Hematopoietic multipotent progenitor cell treated with erythropoietin and hydrocortisone succinate and interleukin-3 and kit ligand, for 6 days (in vitro differentiated cells): ENCODE measurements around the gene DLG3.
"Not testable (repeated sequence)": the region's sequence is repeated elsewhere in the genome, so short reads cannot be mapped to it uniquely, and the experiment has no call there.

Source experiments
- DNase-seq: peaks from one replicate; pipeline ENCODE4 v3.0.0-alpha.2; 2015

The DLG3 gene

DNA sequence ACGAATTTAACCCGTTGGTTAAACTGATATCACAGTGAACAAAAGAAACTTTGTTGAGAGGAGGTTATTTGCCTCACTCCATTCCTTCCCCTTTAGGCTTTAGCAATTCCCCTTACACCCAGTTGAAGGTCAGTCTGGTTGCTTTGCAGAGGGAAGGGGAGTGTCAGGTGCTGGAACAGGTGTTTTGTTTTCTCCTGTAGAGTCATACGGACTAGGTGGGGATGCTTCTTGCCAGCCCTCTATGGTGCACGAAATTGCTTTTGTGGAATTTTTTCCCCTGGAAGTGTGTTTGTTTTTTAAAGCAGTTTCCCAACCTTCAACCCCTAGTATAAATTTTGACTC, 33.1 kb downstream of the DLG3 start:
- DNase-seq: no peak

DNA sequence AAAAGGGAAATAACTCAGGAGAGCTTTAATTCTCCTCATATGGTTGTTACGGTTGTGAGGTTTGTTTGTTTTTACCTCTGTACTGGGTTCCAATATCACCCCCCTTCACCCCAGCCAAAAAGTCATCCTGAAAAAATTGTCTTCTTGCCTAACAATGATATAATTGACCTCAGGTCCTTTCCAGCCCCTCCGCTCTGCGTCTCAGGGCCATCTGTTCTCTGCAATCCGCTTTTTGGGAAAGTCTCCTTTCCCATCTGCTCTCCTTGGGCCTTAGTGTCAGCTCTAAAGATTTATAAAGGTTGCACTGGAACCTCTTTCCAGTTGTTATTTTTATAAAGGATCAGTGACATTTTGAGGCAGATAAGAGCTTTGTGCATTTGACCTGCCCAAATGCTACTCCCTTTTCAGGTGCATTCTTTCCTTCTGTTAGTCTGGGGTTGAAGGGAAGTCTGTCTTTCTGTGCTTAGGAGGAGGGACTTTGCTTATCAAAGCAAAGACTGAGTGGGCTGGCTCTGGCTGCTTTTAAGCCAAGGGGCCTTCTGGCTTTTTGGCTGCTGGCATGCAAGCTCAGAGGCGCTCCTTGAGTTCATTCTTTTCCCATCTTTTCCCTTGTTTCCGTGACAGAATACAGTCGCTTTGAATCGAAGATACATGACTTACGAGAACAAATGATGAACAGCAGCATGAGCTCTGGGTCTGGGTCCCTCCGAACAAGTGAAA, 34.1 kb downstream of the DLG3 start:
- DNase-seq: no peak

DNA sequence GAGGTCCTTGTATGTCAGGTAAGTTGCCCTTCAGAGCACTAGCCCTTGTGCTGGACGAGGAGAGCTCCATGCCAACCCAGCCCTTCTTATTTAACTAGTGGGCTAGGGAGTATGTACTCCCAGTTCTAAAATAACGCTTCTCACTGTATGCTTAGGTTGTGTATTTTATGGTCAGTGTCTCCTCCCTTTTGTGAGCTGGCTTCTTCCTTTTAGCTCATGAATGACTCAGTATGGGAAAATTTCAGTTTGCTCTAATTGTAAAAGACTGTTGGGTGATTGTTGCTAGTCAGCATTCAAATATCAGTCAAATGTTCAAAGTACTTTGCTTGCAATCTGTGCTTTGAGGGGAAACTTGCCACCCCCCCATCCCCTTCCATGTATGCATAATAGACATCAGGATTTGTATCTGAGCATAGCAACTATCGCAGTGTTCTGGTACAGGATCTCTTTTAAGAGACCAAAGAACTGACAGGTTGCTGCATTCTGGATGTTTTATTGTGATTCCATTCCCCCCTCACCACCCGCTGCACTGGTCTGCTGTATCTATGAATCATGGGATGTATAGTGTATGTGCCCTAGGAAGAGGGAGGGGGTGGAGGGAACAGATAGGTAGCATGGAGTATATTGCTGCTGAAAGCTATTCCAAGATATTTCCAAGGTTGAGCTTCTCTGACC, 34.7 kb downstream of the DLG3 start:
- no peak for DNase-seq

DNA sequence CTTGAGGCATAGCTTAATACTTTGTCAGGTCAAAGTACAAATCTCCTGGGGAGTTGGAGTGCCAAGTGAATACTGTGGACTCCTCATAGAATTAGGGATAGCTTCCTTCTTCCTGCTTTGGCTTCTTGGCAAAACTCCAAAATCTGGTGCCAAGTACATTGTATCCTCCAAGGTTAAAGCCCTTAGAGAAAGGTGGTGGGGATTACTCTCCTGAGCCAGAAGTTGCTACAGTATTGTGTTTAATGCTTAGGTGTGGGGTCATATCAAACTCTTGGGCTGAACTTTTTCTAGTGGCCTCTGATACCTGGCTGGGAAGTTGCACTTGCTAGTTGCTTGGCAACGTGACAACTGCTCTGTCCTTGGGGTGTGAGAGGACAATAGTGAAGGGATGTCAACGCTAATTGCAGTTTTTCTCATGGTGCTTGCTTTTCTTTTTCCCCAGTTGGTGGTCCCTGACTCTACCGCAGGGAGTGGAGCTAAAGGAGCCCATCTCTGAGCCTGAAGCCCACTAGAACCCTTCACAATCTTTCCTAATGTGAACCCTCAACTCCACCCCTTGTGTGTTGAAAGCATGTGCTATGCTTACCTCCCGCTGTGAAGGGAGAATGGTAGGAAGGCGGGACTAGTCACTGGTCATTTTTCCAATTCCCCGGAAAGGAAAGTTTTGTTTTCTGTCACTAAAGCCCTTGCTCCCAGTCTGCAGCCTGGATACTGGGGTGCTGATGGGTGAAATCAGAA, 35.5 kb downstream of the DLG3 start:
- DNase-seq: no peak

DNA sequence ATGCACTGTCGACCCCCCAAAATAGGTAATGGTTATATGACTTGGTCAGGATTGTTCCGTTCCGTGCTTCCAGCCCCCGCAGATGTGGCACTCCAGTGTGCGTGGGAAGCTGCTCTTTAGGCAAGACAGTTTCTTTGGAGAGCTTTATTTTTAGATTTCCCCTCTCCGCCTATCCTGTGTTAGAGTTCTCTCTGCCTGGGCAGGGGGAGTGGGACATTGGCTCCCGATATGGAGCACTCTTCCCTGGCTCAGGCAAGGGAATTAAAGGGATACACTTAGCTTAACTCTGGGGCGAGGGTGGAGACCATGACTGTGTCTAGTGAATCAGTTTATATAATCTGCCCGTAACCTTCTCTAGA, 36.0 kb downstream of the DLG3 start:
- no peak for DNase-seq

DNA sequence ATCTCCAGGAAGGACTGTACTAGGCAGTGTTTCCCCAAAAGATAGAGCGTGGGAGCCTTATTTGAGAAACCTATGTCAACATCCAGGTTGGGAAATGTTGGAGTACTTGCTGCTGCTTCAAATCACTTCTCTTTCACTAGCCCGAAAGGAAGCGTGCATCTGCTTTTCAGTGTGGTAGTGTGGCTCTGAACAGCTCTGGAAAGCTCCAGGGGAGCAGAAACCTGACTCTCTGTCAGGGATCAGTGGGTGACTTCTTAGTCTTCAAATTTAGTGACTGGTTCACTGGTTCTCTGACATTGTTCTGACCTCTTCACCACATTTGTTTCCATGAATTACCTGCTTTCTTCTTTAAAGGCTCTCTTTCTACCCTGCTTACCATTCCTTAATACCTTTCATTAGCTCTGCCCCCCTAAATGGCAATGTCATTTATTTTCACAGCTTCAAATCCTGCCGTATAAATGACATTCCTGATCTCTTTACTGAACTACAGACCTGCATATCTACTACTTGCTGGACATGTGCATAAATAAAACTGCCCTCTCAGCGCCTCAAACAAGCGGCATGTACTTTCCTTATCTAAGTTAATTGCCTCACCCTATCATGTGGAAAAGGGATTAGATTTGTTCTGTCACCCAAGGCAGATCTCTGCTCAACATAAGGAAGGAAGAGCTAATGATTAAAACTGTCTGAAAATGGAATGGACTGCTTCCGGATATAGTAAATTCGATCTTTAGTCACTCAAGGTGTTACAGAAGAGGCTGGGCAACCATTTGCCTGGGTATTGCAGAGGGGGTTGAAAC, 37.0 kb downstream of the DLG3 start:
- no peak for DNase-seq

DNA sequence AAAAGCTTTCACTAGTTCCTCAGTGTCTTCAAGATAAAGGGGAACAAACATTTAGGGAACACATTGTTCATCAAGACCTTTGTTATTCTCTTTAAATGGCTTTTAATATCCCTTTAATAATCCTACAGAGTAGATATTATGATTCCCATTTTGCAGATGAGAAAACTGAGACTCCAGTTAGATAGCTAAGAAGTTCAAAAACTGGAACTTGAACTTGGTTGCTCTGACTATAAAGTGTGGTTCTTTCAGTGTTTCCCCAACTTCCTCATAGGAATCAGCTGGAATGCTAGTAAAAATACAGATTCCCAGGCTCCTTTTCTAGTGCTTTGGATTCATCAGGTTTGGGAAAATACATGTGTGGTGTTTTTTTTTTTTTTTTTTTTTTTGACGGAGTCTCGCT, 37.7 kb downstream of the DLG3 start:
- DNase-seq: no peak

DNA sequence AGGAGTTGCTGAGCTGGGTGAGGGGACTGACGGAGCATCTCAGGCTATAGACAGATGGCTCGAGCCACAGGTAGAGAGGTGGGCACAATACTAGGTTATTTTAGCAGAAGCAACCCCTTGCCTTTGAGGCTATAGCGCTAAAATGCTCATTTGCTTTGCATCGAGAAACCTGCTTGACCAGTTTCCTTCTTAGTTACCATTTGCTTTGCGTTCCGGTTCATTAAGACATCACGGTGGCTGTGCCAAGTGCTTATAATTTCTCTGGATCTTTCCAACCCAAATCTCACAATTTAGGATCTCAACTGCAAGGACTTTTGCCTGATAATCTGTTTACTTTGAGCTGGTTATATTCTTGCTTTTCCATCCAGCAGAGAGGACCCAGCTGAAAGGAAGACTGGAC, 40.8 kb downstream of the DLG3 start:
- no peak for DNase-seq

DNA sequence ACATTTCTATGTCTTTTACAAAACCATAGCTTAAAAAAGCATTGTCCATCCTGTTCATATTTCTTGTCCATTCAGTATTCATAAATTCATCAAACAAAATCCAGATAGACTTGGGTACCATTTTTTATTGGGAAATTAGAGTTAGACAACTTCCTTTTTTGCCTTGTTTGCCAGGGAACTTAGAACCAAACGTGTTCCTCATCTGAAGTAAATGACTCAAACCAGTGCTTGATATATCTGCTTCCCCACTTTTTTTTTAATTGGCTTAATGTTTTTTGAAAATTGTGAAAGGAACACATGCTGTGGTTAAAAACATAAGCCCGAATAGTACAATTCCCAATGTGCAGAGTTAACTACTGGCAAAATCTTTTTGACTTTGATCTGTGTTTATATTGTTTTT, 44.2 kb downstream of the DLG3 start:
- DNase-seq: no peak

DNA sequence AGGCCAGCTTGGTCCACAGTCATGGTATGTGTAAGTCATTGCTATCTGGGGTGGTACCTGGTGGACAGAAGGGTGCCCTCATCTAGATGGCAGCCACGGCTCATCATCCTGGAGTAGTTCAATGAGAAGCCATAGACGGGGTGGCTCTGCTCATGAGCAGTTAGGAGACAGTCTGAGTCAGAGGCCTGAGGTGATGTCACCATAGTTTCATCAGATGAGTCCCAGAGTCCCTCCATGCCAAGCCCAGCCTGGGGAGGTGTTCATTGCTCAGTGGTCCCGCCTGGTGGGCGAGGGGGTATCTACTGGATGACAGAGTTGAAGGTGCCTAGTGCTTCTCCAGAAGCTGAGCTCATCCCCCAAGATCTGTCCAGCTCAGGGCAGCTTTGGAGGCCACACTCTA, 49.8 kb downstream of the DLG3 start:
- no peak for DNase-seq

DNA sequence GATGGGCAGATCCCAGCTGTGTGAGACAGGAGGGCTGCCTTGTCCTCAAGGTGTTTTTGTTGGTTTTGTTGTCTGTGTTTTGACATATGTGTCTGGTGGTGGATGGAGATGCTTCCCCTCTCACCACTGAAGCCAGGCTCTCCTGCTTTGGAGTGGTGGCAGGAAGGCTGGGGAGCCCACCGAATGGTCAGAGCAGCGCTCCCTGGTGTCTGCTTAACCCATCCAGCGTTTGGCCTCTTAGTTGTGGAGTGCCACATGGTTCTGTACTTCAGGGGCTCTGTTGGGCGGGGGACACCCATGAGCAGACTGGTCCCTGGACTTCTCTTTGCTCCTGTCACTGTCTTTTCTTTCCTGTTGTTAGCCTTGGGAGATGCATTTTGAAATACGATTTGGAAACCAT, 51.9 kb downstream of the DLG3 start:
- DNase-seq: no peak

DNA sequence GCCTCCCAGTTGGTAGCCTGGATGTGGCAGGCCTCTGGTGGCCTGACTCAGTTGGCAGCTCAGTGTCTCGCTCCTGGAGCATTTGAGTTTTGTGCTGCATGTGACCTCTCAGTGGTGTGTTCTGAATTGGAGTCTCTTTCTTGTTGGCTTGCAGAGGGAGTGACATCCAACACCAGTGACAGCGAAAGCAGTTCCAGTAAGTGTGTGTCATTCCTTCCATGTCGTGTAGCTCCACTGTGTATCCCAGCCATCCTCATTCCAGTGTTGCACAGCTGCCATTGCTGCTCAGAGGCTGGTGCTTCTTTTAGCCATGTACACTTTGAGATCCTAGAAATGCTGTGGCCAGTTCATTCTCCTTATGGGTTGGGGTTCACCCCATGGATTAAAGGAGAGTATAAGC, 52.4 kb downstream of the DLG3 start:
- DNase-seq: no peak

DNA sequence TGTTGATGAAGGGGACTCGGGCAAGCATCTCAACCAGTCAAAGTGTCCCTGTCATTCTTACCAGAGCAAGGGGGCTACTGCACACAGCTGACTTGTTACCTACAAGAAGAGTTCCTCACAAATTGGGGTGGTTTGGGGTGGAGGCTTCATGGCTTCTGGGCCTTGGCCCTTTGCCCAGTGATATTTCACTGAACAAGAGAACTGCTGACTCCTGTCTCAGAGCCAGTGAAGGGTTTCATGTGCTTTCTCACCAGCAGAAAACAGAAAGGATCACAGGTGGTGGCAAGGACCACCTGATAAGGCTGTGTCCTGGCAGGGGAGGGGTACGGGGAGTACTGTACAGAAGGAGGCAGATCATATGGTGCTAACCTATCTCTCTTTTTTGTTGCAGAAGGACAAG, 53.5 kb downstream of the DLG3 start:
- peak; percentile 16 for DNase-seq

DNA sequence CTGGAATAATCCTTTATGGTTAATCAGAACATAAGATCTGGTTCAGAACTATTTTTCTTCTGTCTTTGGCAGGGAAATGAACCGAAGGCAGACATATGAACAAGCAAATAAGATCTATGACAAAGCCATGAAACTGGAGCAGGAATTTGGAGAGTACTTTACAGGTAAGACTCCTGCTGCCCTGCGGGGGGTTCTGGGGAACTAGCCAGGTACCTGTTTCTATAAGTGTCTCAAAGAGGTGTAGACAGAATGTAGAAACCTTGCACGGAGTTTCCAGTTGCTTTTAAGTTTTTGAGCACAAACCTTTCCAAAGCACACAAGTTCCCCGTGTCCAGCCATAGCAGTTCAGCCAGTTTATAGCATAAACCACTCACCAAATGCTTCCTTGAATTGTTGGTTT, 56.2 kb downstream of the DLG3 start:
- no peak for DNase-seq

DNA sequence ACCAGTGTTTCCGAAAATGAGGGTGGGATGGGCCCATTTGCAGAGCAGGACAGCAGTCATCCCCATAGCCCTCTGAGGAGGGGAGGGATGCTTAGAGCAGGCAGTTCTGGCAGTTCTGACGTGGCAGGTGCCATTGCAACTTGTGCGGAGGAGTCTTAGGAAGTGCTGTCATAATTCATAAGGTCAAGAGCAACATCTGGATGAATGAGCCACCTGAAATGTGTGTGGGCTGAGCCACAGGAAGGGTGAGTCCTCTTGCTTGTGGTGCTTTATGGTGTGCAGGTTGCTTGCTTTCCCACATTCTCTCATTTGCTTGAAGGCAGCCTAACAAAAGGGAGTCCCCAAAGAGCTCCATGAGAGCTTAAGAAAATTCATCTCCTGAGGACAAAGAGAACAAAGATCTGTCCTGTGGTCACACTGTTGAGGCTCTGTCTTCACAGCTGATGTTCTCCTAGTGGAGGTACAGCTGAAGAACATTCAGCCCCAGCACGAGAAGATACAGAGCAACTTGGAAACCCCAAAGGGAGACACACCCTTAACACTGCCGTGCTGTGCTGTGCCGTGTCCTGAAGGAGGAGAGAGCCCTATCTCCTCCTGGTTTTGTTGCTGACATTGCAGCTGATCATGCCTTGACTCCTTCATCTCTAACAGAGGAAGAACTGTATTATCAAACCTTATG, 60.3 kb downstream of the DLG3 start:
- no peak for DNase-seq

DNA sequence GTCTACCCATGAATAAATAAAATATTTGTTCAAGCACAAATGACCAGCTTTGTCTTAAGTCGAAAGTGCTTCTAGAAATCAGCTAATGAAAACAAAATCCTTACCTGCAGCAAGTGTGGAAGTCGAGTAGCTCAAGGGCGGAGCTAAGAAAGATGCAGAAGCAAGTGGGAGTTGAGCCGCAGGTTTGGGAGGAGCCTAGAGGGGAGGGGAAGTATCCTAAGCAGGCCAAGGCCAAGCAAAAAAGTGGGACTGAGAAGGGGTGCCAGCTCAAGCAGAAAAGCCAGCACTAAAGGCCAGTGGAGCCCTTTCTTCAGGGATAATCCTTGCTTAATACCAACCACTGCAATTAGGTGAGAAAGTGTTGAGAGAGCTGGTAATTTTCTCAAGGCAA, 60.8 kb downstream of the DLG3 start:
- no peak for DNase-seq

DNA sequence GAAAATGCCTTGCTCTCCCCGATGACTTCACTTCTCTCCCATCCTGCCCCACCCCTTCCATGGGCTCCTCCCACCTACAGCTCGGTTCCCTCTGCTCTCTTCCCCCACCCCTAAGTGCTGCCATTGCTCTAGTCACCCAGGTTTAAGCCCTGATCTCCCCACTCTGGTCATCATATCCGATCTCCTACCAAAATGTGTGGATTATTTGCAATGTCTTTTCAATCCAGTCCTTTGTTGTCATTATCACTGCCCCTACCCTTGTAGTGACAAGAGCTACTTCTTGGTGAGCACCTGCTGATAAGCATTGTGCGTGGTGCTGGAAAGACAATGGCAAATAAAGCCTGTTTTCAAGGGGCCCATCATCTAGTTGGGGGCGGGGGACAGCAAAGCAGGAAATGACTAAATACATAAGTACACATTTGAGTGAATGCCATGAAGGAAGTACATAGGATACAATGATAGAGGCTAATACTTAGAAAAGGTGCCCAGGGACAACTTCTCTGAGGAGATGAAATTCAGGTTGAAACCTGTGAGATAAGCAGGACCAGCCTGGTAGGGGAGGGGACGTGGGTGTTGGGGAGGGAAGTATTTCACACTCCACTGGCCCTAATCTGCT, 63.8 kb downstream of the DLG3 start:
- no peak for DNase-seq

DNA sequence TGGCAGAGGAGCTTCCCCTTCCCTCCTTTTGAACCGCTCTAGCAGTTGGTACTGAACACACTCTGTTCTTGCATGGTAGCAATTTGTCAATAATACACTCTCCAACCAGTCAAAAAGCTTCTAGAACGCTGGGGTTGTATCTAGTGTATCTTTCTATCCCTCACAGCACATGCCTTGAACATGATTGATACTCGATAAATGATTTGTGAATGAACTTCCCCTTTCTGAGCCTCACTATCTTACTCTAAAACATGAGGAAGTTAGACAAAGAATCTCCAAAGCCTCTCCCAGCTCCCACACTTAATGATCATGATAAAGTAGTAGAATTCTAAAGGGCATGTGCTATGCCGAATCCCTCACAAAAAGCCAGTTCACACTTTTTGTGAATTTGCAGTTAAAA, 64.4 kb downstream of the DLG3 start:
- no peak for DNase-seq

DNA sequence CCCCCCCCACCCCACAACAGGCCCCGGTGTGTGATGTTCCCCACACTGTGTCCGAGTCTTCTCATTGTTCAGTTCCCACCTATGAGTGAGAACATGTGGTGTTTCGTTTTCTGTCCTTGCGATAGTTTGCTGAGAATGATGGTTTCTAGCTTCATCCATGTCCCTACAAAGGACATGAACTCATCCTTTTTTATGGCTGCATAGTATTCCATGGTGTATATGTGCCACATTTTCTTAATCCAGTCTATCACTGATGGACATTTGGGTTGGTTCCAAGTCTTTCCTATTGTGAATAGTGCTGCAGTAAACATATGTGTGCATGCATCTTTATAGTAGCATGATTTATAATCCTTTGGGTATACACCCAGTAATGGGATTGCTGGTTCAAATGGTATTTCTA, 70.6 kb downstream of the DLG3 start:
- not testable (repeated sequence) for DNase-seq

DNA sequence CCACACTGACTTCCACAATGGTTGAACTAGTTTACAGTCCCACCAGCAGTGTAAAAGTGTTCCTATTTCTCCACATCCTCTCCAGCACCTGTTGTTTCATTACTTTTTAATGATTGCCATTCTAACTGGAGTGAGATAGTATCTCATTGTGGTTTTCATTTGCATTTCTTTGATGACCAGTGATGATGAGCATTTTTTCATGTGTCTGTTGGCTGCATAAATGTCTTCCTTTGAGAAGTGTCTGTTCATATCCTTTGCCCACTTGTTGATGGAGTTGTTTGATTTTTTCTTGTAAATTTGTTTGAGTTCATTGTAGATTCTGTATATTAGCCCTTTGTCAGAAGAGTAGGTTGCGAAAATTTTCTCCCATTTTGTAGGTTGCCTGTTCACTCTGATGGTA, 71.1 kb downstream of the DLG3 start:
- not testable (repeated sequence) for DNase-seq

DNA sequence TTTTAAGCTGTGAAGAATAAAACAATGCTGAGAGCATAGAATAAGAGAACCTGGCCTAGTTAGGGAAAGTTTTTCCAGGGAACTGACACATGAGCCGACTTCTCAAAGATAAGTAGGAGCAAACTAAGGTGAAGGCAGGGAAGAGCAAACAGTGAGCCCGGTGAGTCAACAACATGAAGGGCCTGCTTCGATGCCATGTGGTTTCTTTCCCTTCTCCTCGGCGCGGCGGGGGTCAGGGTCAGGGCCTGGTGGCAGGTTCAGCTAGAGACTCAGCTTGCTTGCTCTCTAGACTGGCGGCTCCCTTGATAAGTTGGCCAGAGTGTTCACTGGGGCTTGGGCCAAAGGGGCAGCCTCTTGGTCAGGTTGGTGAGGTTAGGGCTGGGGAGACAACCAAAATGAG, 81.1 kb downstream of the DLG3 start:
- no peak for DNase-seq

DNA sequence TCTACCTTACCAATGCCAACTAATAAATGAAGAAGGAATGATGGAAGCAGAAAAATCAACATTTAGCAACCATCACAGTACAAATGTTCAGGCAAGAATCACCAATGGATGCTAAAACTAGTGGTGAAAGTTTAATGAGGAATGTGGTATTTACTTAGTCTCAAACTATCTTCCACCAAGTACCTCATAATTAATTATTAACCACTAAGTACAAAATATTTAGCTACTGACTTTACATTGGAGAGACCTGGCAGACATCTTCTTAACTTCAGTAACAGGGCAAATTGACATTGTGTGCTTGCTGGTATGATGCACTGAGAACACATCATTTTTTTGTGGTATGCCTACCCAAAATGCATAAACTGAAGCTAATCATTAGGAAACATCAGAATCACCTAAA, 82.4 kb downstream of the DLG3 start:
- DNase-seq: no peak
